OCI-LY1 (cell line): ENCODE measurements around the gene TRMT61A.

ENCODE experiments used
- H2AFZ ChIP-seq: fragments of 200-600 bp; sonication (generic), shearing (Covaris generic); 2 replicates; pipeline ENCODE4 v1.6.0; 2014; ENCODE audit warnings: antibody characterized with exemption, mild to moderate bottlenecking, low read length
- H3F3A ChIP-seq: fragments of 200-600 bp; sonication (generic), shearing (Covaris generic); 2 replicates; pipeline ENCODE4 v1.6.0; 2014; ENCODE audit warnings: mild to moderate bottlenecking, antibody characterized with exemption, low read length, moderate library complexity; ENCODE audit not compliant: insufficient read depth
- H3K27ac ChIP-seq: fragments of 200-600 bp; sonication (generic); 2 replicates; pipeline ENCODE4 v1.5.1; 2014; ENCODE audit warnings: low read length, mixed run types, mild to moderate bottlenecking, low read depth; ENCODE audit not compliant: poor library complexity, severe bottlenecking
- H3K27me3 ChIP-seq: fragments of 200-600 bp; sonication (generic); 2 replicates; pipeline ENCODE4 v1.6.0; 2014; ENCODE audit warnings: antibody characterized with exemption, mild to moderate bottlenecking, low read length, moderate library complexity; ENCODE audit not compliant: insufficient read depth
- H3K36me3 ChIP-seq: fragments of 200-600 bp; sonication (generic); 2 replicates; pipeline ENCODE4 v1.6.1; 2014; ENCODE audit warnings: mild to moderate bottlenecking, antibody characterized with exemption, low read length, moderate library complexity, mixed read lengths; ENCODE audit not compliant: insufficient read depth
- H3K4me1 ChIP-seq: fragments of 200-600 bp; sonication (generic); 2 replicates; pipeline ENCODE4 v1.5.1; 2014; ENCODE audit warnings: mild to moderate bottlenecking, low read length, moderate library complexity; ENCODE audit not compliant: insufficient read depth, severe bottlenecking
- H3K4me2 ChIP-seq: fragments of 200-600 bp; sonication (generic), shearing (Covaris generic); 2 replicates; pipeline ENCODE4 v1.6.1; 2014; ENCODE audit warnings: low read length
- H3K4me3 ChIP-seq: fragments of 200-600 bp; sonication (generic); 2 replicates; pipeline ENCODE4 v1.5.1; 2014; ENCODE audit warnings: low read length, low read depth, mild to moderate bottlenecking, mixed read lengths; ENCODE audit not compliant: poor library complexity, severe bottlenecking
- H3K79me2 ChIP-seq: fragments of 200-600 bp; shearing (Covaris generic); 2 replicates; pipeline ENCODE4 v1.6.1; 2016; ENCODE audit warnings: mixed run types, low read length, mixed read lengths; ENCODE audit not compliant: insufficient read depth
- H3K9ac ChIP-seq: fragments of 200-600 bp; sonication (generic), shearing (Covaris generic); 2 replicates; pipeline ENCODE4 v1.6.1; 2014; ENCODE audit warnings: mild to moderate bottlenecking, low read length, mixed read lengths
- H3K9me2 ChIP-seq: fragments of 200-600 bp; sonication (generic), shearing (Covaris generic); 2 replicates; pipeline ENCODE4 v1.6.1; 2014; ENCODE audit warnings: low read depth, mild to moderate bottlenecking, low read length, mixed read lengths
- H3K9me3 ChIP-seq: fragments of 200-600 bp; shearing (Covaris generic); 2 replicates; pipeline ENCODE4 v1.6.1; 2014; ENCODE audit warnings: low read length, mixed read lengths
- H4K20me1 ChIP-seq: fragments of 200-600 bp; sonication (generic), shearing (Covaris generic); 2 replicates; pipeline ENCODE4 v1.6.0; 2016; ENCODE audit warnings: mild to moderate bottlenecking, low read length; ENCODE audit not compliant: insufficient read depth
- CTCF ChIP-seq: fragments of 200-600 bp; sonication (generic), shearing (Covaris generic); IDR thresholded peaks from 2 replicates; pipeline ENCODE4 v1.5.1; 2017; ENCODE audit warnings: mild to moderate bottlenecking, antibody characterized with exemption, low read length, moderate library complexity, mixed read lengths
- EZH2 ChIP-seq: fragments of 200-600 bp; sonication (generic), shearing (Covaris generic); IDR thresholded peaks from 2 replicates; pipeline ENCODE4 v1.8.0; 2017; ENCODE audit warnings: borderline replicate concordance, mixed run types, mild to moderate bottlenecking, antibody characterized with exemption, low read length, moderate library complexity, mixed read lengths

Gene TRMT61A

GRCh38 chr14:103485504-103485903, 43.5 kb upstream of the TRMT61A start:
- H3K4me2 ChIP-seq = no peak overlapping the region
- H3F3A ChIP-seq = no peaks in the 10 kb centered on the region
- H3K9me3 ChIP-seq = no peaks in the 10 kb centered on the region
- no peak overlapping the region for H3K27ac ChIP-seq
- no peak overlapping the region for H2AFZ ChIP-seq
- no peaks in the 10 kb centered on the region for H4K20me1 ChIP-seq
- H3K27me3 ChIP-seq = no peaks in the 10 kb centered on the region
- H3K4me1 ChIP-seq = peaks cover 5% of the 10 kb centered on the region
- no peaks in the 10 kb centered on the region for H3K9me2 ChIP-seq
- no peaks in the 10 kb centered on the region for H3K79me2 ChIP-seq
- H3K36me3 ChIP-seq = peaks cover 50% of the 10 kb centered on the region
- no peak overlapping the region for H3K4me3 ChIP-seq
- no peak overlapping the region for H3K9ac ChIP-seq
- TF ChIP-seq CTCF (no peak), EZH2 (no peak)

- H3K9me3 ChIP-seq = no peaks in the 10 kb centered on the region
- H3K27me3 ChIP-seq = no peaks in the 10 kb centered on the region
- H4K20me1 ChIP-seq = no peaks in the 10 kb centered on the region
- no peak overlapping the region for H2AFZ ChIP-seq
- no peak overlapping the region for H3K27ac ChIP-seq
- H3F3A ChIP-seq = no peaks in the 10 kb centered on the region
- H3K79me2 ChIP-seq = no peaks in the 10 kb centered on the region
- no peak overlapping the region for H3K9ac ChIP-seq
- no peaks in the 10 kb centered on the region for H3K4me1 ChIP-seq
- no peak overlapping the region for H3K4me3 ChIP-seq
- TF ChIP-seq EZH2 (no peak), CTCF (no peak)
- H3K4me2 ChIP-seq = no peak overlapping the region
- H3K36me3 ChIP-seq = peaks cover 53% of the 10 kb centered on the region
- H3K9me2 ChIP-seq = no peaks in the 10 kb centered on the region
Measured at GRCh38 chr14:103488071-103488470, 40.9 kb upstream of the TRMT61A start.

- Histone ChIP-seq H3K4me3 (no peak overlapping the region), H3K27me3 (no peaks in the 10 kb centered on the region), H3K9me3 (no peaks in the 10 kb centered on the region), H2AFZ (no peak overlapping the region), H3F3A (no peaks in the 10 kb centered on the region), H3K79me2 (no peaks in the 10 kb centered on the region), H3K9ac (no peak overlapping the region), H4K20me1 (no peaks in the 10 kb centered on the region), H3K4me1 (no peaks in the 10 kb centered on the region), H3K27ac (no peak overlapping the region), H3K36me3 (peaks cover 54% of the 10 kb centered on the region), H3K4me2 (no peak overlapping the region), H3K9me2 (no peaks in the 10 kb centered on the region)
- TF ChIP-seq CTCF = no peak
- TF ChIP-seq EZH2 = no peak
Measured at GRCh38 chr14:103488960-103489359, 40.0 kb upstream of the TRMT61A start.
